Breast epithelium (tissue), 4 donors: ENCODE measurements around the gene PCDHA9. TPM values are rescaled to one million over a fixed set of nuclear protein-coding genes. Genes with fewer than 3 reads are reported as not detected.
A peak's percentile ranks its signal among the peaks of the same experiment; 100 is the strongest.

Source experiments
- DNase-seq, 2 donors: peaks; one replicate each; pipeline ENCODE4 v3.0.0-alpha.2; 2019; ENCODE audit warnings: low spot score in 2 of 2
- H3K27ac ChIP-seq, 2 donors: fragments of 200-600 bp; sonication (generic) in 1 of 2; one replicate each; pipeline ENCODE4 v1.5.1; 2016 to 2019; ENCODE audit warnings: mild to moderate bottlenecking in 1 of 2
- H3K27me3 ChIP-seq, 2 donors: fragments of 200-600 bp; sonication (generic) in 1 of 2; one replicate each; pipeline versions ENCODE4 v1.5.1 to v1.6.0; 2017 to 2019; ENCODE audit warnings: control low read depth in 1 of 2, mild to moderate bottlenecking in 1 of 2
- H3K36me3 ChIP-seq: fragments of 200-600 bp; one replicate; pipeline ENCODE4 v1.5.1; 2019
- H3K4me1 ChIP-seq, 2 donors: fragments of 200-600 bp; sonication (generic); one replicate each; pipeline ENCODE4 v1.5.1; 2016 to 2019; ENCODE audit warnings: control low read depth in 1 of 2
- H3K4me3 ChIP-seq, 3 donors: fragments of 200-600 bp; sonication (generic); 1 replicate in 2 of 3; 2 replicates in 1 of 3; pipeline ENCODE4 v1.5.1; 2016 to 2019; ENCODE audit warnings: mild to moderate bottlenecking in 3 of 3, moderate library complexity in 2 of 3
- H3K9me3 ChIP-seq, 2 donors: fragments of 200-600 bp; sonication (generic) in 1 of 2; one replicate each; pipeline ENCODE4 v1.5.1; 2016 to 2019; ENCODE audit warnings: control low read depth in 1 of 2
- POLR2A ChIP-seq: fragments of 450-650 bp; IDR thresholded peaks from one replicate; pipeline ENCODE4 v1.6.1; 2016; ENCODE audit warnings: antibody characterized with exemption, mild to moderate bottlenecking, moderate library complexity
- POLR2AphosphoS5 ChIP-seq, 3 donors: sonication (generic); formaldehyde crosslinking; IDR thresholded peaks; one replicate each; pipeline ENCODE4 v1.6.1; 2017; ENCODE audit warnings: antibody characterized with exemption in 3 of 3
- intact Hi-C: fragments of 100-400 bp; cut with DNase I; formaldehyde crosslinking; loops from one replicate; pipeline ENCODE4 v1.15.1; 2023; ENCODE audit warnings: low total_unique reads
- total RNA-seq, 3 donors: library from RNA; depleted of rRNA; stranded (reverse); fragments of >200 nt; gene quantifications; one replicate each; pipeline ENCODE4 v1.1.0, GENCODE V29; 2016
- TF ChIP-seq, protein P1 (sequence below), 3 donors: fragments of 450-650 bp; IDR thresholded peaks; one replicate each; pipeline ENCODE4 v1.5.1; 2016 to 2017; ENCODE audit warnings: antibody characterized with exemption in 3 of 3, mild to moderate bottlenecking in 3 of 3, moderate library complexity in 3 of 3

The PCDHA9 gene
- total RNA-seq, 3 donors from 2014 or later: 0.16 to 1.5 (median 0.66) TPM

DNA sequence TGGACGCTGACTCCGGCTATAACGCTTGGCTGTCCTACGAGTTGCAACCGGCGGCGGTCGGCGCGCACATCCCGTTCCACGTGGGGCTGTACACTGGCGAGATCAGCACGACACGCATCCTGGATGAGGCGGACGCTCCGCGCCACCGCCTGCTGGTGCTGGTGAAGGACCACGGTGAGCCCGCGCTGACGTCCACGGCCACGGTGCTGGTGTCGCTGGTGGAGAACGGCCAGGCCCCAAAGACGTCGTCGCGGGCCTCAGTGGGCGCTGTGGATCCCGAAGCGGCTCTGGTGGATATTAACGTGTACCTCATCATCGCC lies 29.0 kb downstream of the PCDHA9 start:
- intact Hi-C loops: no loop called here
- no peak overlapping the region for H3K4me3 ChIP-seq
- H3K36me3 ChIP-seq: no peaks in the 10 kb centered on the region
- no peaks in the 10 kb centered on the region for H3K27me3 ChIP-seq
- H3K9me3 ChIP-seq: peaks cover 25 to 49% of the 10 kb centered on the region in 2 donors
- DNase-seq: no peak
- H3K4me1 ChIP-seq: no peaks in the 10 kb centered on the region
- TF ChIP-seq, protein P1, sequence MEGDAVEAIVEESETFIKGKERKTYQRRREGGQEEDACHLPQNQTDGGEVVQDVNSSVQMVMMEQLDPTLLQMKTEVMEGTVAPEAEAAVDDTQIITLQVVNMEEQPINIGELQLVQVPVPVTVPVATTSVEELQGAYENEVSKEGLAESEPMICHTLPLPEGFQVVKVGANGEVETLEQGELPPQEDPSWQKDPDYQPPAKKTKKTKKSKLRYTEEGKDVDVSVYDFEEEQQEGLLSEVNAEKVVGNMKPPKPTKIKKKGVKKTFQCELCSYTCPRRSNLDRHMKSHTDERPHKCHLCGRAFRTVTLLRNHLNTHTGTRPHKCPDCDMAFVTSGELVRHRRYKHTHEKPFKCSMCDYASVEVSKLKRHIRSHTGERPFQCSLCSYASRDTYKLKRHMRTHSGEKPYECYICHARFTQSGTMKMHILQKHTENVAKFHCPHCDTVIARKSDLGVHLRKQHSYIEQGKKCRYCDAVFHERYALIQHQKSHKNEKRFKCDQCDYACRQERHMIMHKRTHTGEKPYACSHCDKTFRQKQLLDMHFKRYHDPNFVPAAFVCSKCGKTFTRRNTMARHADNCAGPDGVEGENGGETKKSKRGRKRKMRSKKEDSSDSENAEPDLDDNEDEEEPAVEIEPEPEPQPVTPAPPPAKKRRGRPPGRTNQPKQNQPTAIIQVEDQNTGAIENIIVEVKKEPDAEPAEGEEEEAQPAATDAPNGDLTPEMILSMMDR (IDR thresholded peaks at IDR 0.05): no peak
- TF ChIP-seq POLR2A (no peak), POLR2AphosphoS5 (IDR thresholded peaks at IDR 0.05) (no peak)
- H3K27ac ChIP-seq: no peak overlapping the region

DNA sequence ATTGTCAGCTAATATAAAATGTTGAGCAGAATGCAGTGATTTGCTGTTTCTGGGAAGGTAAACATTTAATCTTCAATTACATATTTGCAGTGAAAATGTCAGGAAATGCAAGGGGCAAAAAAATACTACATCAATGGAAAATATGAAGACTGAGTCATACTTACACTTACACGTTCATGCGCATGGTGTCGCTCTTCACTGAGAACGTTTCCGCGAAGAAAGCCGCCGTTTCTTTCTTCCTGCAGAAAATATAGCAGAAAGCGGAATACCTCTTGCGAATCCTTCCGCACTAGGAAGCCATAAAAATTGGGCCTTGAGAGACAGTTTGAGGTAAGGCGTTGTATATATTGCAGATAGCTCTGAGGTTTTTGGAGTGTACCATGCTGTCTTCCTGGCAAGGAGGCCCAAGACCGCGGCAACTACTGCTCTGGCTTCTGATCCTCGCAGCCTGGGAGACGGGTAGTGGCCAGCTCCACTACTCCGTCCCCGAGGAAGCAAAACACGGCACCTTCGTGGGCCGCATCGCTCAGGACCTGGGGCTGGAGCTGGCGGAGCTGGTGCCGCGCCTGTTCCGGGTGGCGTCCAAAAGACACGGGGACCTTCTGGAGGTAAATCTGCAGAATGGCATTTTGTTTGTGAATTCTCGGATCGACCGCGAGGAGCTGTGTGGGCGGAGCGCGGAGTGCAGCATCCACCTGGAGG lies 33.9 kb downstream of the PCDHA9 start, which contains the start of gene PCDHA13:
PCDHA13 (plus strand) TSS at position 236 of the 702 bp plus-strand sequence; CDS start at position 381, 145 bp downstream.
- H3K36me3 ChIP-seq: no peaks in the 10 kb centered on the region
- no peak within 1 kb of the TSS for H3K27ac ChIP-seq
- H3K27me3 ChIP-seq: no peaks in the 10 kb centered on the region
- TF ChIP-seq, protein P1 (IDR thresholded peaks at IDR 0.05): no peak
- TF ChIP-seq POLR2AphosphoS5 (IDR thresholded peaks at IDR 0.05): no peak
- no peak for TF ChIP-seq POLR2A
- H3K4me1 ChIP-seq: no peaks in the 10 kb centered on the region
- no peak for DNase-seq
- intact Hi-C loops: no loop called here
- H3K4me3 ChIP-seq: peak within 1 kb of the TSS in 2 of 3 donors; percentile 32 to 50
- H3K9me3 ChIP-seq: peaks cover 31 to 56% of the 10 kb centered on the region in 2 donors

DNA sequence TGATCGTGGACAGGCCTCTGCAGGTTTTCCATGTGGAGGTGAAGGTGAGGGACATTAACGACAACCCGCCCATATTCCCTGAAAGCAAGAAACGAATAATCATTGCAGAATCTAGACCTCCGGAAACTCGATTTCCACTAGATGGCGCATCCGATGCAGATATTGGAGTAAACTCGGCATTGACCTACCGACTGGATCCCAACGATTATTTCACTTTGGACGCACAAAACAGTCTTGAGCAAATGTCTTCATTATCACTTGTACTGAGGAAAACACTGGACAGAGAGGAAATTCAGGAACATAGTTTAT lies 34.4 kb downstream of the PCDHA9 start:
- H3K27me3 ChIP-seq: no peaks in the 10 kb centered on the region
- no peaks in the 10 kb centered on the region for H3K36me3 ChIP-seq
- intact Hi-C loops: no loop called here
- no peak overlapping the region for H3K27ac ChIP-seq
- no peak for DNase-seq
- peaks cover 26 to 51% of the 10 kb centered on the region in 2 donors for H3K9me3 ChIP-seq
- TF ChIP-seq POLR2A (no peak), POLR2AphosphoS5 (IDR thresholded peaks at IDR 0.05) (no peak)
- TF ChIP-seq, protein P1 (IDR thresholded peaks at IDR 0.05): no peak
- no peaks in the 10 kb centered on the region for H3K4me1 ChIP-seq
- H3K4me3 ChIP-seq: peak overlapping the region in 2 of 3 donors; percentile 32 to 50

DNA sequence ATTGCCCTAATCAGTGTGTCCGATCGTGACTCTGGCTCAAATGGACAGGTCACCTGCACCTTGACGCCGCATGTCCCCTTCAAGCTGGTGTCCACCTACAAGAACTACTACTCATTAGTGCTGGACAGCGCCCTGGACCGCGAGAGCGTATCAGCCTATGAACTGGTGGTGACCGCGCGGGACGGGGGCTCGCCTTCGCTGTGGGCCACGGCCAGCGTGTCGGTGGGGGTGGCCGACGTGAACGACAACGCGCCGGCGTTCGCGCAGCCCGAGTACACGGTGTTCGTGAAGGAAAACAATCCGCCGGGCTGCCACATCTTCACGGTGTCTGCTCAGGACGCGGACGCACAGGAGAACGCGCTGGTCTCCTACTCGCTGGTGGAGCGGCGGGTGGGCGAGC lies 35.2 kb downstream of the PCDHA9 start:
- Histone ChIP-seq H3K27ac (no peak overlapping the region), H3K9me3 (peaks cover 25 to 44% of the 10 kb centered on the region in 2 donors), H3K36me3 (no peaks in the 10 kb centered on the region), H3K27me3 (no peaks in the 10 kb centered on the region), H3K4me1 (no peaks in the 10 kb centered on the region), H3K4me3 (no peak overlapping the region)
- no peak for DNase-seq
- TF ChIP-seq POLR2AphosphoS5 (IDR thresholded peaks at IDR 0.05): no peak
- intact Hi-C loops: no loop called here

DNA sequence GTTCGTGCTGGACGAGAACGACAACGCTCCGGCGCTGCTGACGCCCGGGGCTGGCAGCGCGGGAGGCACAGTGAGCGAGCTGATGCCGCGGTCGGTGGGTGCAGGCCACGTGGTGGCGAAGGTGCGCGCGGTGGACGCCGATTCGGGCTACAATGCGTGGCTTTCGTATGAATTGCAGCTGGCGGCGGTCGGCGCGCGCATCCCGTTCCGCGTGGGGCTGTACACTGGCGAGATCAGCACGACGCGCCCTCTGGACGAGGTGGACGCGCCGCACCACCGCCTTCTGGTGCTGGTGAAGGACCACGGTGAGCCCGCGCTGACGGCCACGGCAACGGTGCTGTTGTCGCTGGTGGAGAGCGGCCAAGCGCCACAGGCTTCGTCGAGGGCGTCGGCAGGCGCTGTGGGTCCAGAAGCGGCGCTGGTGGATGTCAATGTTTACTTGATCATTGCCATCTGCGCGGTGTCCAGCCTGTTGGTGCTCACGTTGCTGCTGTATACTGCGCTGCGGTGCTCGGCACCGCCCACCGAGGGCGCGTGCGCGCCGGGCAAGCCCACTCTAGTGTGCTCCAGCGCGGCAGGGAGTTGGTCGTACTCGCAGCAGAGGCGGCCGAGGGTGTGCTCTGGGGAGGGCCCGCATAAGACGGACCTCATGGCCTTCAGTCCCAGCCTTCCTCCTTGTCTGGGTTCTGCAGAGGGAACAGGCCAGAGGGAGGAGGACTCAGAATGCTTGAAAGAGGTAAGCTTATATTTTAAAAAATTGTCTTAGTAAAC lies 35.9 kb downstream of the PCDHA9 start:
- intact Hi-C loops: no loop called here
- H3K27me3 ChIP-seq: no peaks in the 10 kb centered on the region

More for the DNA sequence above, 35.9 kb downstream of the PCDHA9 start:
- TF ChIP-seq POLR2AphosphoS5 (IDR thresholded peaks at IDR 0.05): no peak
- Histone ChIP-seq H3K27ac (no peak overlapping the region), H3K36me3 (no peaks in the 10 kb centered on the region), H3K4me1 (no peaks in the 10 kb centered on the region), H3K4me3 (no peak overlapping the region), H3K9me3 (peaks cover 25 to 42% of the 10 kb centered on the region in 2 donors)
- DNase-seq: no peak

Other genes starting within 250 kb of the PCDHA9 start
- 100 to 1,000 TPM in 1 of 3 donors, 10 to 100 TPM in 2; 46.9 to 119 (median 65.7) TPM for gene CD14, start 215.2 kb upstream of the PCDHA9 start, total RNA-seq
- gene TMCO6, start 208.9 kb upstream of the PCDHA9 start, total RNA-seq: 10 to 100 TPM; 23.0 to 45.4 (median 34.1) TPM
- 10 to 100 TPM; 60.0 to 68.2 (median 67.8) TPM for gene NDUFA2, start 200.8 kb upstream of the PCDHA9 start, total RNA-seq
- 100 to 1,000 TPM; 113 to 146 (median 138) TPM for gene IK, start 200.6 kb upstream of the PCDHA9 start, total RNA-seq
- 10 to 100 TPM; 20.0 to 25.6 (median 25.3) TPM for gene WDR55, start 183.5 kb upstream of the PCDHA9 start, total RNA-seq
- gene DND1, start 174.8 kb upstream of the PCDHA9 start, total RNA-seq: 1 to 10 TPM in 2 of 3 donors, under 1 TPM in 1; 0.88 to 2.6 (median 1.4) TPM
- 10 to 100 TPM; 43.2 to 53.7 (median 53.1) TPM for gene HARS1, start 157.0 kb upstream of the PCDHA9 start, total RNA-seq
- 10 to 100 TPM; 21.1 to 39.4 (median 32.4) TPM for gene HARS2, start 156.9 kb upstream of the PCDHA9 start, total RNA-seq
- 10 to 100 TPM; 45.2 to 55.0 (median 52.2) TPM for gene ZMAT2, start 147.9 kb upstream of the PCDHA9 start, total RNA-seq
- gene PCDHA1, start 62.2 kb upstream of the PCDHA9 start, total RNA-seq: not detected
- gene PCDHA2, start 53.5 kb upstream of the PCDHA9 start, total RNA-seq: under 1 TPM in 2 of 3 donors, not detected in 1; 0.33 to 0.59 TPM
- gene PCDHA3, start 47.3 kb upstream of the PCDHA9 start, total RNA-seq: 1 to 10 TPM in 1 of 3 donors, under 1 TPM in 2; 0.96 to 2.8 (median 0.98) TPM
- 1 to 10 TPM in 2 of 3 donors, under 1 TPM in 1; 0.64 to 5.4 (median 2.6) TPM for gene PCDHA4, start 41.3 kb upstream of the PCDHA9 start, total RNA-seq
- gene PCDHA5, start 26.8 kb upstream of the PCDHA9 start, total RNA-seq: 1 to 10 TPM in 1 of 3 donors, under 1 TPM in 2; 0.16 to 1.2 (median 0.66) TPM
- 1 to 10 TPM in 2 of 3 donors, under 1 TPM in 1; 0.96 to 4.2 (median 2.6) TPM for gene PCDHA6, start 20.4 kb upstream of the PCDHA9 start, total RNA-seq
- 1 to 10 TPM; 1.3 TPM for gene PCDHA7, start 14.1 kb upstream of the PCDHA9 start, total RNA-seq
- under 1 TPM; 0.32 to 0.98 (median 0.88) TPM for gene PCDHA8, start 7.2 kb upstream of the PCDHA9 start, total RNA-seq
- 1 to 10 TPM in 2 of 3 donors, under 1 TPM in 1; 0.64 to 6.4 (median 4.9) TPM for gene PCDHA10, start 7.5 kb downstream of the PCDHA9 start, total RNA-seq
- gene PCDHA11, start 20.6 kb downstream of the PCDHA9 start, total RNA-seq: 1 to 10 TPM in 2 of 3 donors, under 1 TPM in 1; 0.48 to 4.3 (median 3.4) TPM
- gene PCDHA12, start 26.9 kb downstream of the PCDHA9 start, total RNA-seq: 1 to 10 TPM in 2 of 3 donors, under 1 TPM in 1; 0.48 to 6.9 (median 5.0) TPM
- gene PCDHA13, start 33.7 kb downstream of the PCDHA9 start, total RNA-seq: 1 to 10 TPM; 1.3 to 3.5 (median 1.6) TPM
- 1 to 10 TPM in 2 of 3 donors, under 1 TPM in 1; 0.80 to 2.5 (median 2.3) TPM for gene PCDHAC1, start 77.9 kb downstream of the PCDHA9 start, total RNA-seq
- gene PCDHAC2, start 118.1 kb downstream of the PCDHA9 start, total RNA-seq: 1 to 10 TPM; 2.1 to 2.8 (median 2.6) TPM
- under 1 TPM in 2 of 3 donors, not detected in 1; under 0.01 TPM for gene PCDHB1, start 203.0 kb downstream of the PCDHA9 start, total RNA-seq
- gene PCDHB2, start 246.2 kb downstream of the PCDHA9 start, total RNA-seq: 10 to 100 TPM in 1 of 3 donors, 1 to 10 TPM in 2; 3.8 to 10.8 (median 9.8) TPM